Stimulated activated CD4-positive, alpha-beta T cell treated with anti-CD3 and anti-CD28 coated beads, Interleukin-2, amount 100 ng/mL, for 24 hours (primary cell): ENCODE measurements around the gene CRAMP1.

Experiments used
- DNase-seq, 2 donors: peaks; one replicate each; pipeline ENCODE4 v3.0.0-alpha.2; 2020

CRAMP1 gene

GRCh38 chr16:1723450-1724147 lies 111.4 kb downstream of the CRAMP1 start:
- DNase-seq = peak; percentile 38 to 57

GRCh38 chr16:1724491-1724890 lies 112.3 kb downstream of the CRAMP1 start:
- DNase-seq = no peak

GRCh38 chr16:1726661-1727502 lies 114.7 kb downstream of the CRAMP1 start:
- no peak for DNase-seq
